ENCODE measurements around the gene ATAD3A. TPM values are rescaled to one million over a fixed set of nuclear protein-coding genes. Genes with fewer than 3 reads are reported as not detected.

The ATAD3A gene
- total RNA-seq, 1 experiment from 2014 or later, result 55.8 TPM

DNA sequence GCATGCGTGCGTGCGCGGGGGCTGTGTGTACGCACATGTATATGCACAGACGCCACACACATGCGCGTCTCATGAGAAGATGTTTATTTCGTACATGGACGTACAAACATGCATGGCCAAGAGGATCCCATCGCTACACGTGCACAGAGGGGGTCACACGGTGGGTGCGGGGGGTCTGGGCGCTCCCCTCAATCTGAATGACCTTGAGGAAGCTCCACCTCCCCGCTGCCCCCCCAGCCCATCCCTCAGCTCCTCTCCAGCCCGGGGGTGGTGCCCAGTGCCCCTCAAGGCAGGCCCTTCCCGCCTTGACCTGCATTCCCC lies 27.0 kb downstream of the ATAD3A start:
- Histone ChIP-seq H3K9me3 (ENCODE audit: control insufficient read depth, low read depth, low read length) (no peaks in the 10 kb centered on the region), H4K20me1 (ENCODE audit: control insufficient read depth, insufficient read depth, insufficient read length) (no peaks in the 10 kb centered on the region), H2BK20ac (ENCODE audit: low read depth, low read length, poor library complexity, severe bottlenecking) (no peak overlapping the region), H3K56ac (ENCODE audit: insufficient read length, low read depth, low read length) (no peak overlapping the region), H3K23ac (ENCODE audit: insufficient read length, low read depth, low read length) (no peak overlapping the region), H3K4me2 (ENCODE audit: insufficient read depth, insufficient read length, low read length) (peak overlapping the region; percentile 70), H3T11ph (ENCODE audit: low read length) (no peak overlapping the region), H3K79me2 (ENCODE audit: insufficient read depth, low read length) (no peaks in the 10 kb centered on the region), H2BK5ac (ENCODE audit: insufficient read length, low read length) (no peak overlapping the region), H2AK5ac (ENCODE audit: insufficient read length, low read length) (no peak overlapping the region), H3K4me1 (ENCODE audit: insufficient read depth, low read length) (no peaks in the 10 kb centered on the region), H2AFZ (ENCODE audit: low read length) (no peak overlapping the region), H3K27ac (ENCODE audit: insufficient read length, low read depth, low read length) (no peak overlapping the region), H2BK12ac (ENCODE audit: insufficient read length, low read depth, low read length) (no peak overlapping the region), H3K14ac (ENCODE audit: insufficient read depth, low read length) (no peak overlapping the region), H3K18ac (ENCODE audit: insufficient read length, low read depth, low read length) (no peak overlapping the region), H3K9ac (ENCODE audit: extremely low read depth, insufficient read length, low read length) (no peak overlapping the region), H3K23me2 (ENCODE audit: insufficient read length, low read depth, low read length, poor library complexity, severe bottlenecking) (peaks cover 7% of the 10 kb centered on the region), H2BK15ac (ENCODE audit: low read depth, low read length) (no peak overlapping the region), H4K8ac (replicated peaks; ENCODE audit: insufficient read length, low read depth, low read length) (no peak overlapping the region), H3K4ac (ENCODE audit: low read depth, low read length) (no peak overlapping the region), H2BK120ac (ENCODE audit: low read depth, low read length, poor library complexity, severe bottlenecking) (no peak overlapping the region), H3K79me1 (ENCODE audit: insufficient read depth, low read depth, low read length, poor library complexity, severe bottlenecking) (no peaks in the 10 kb centered on the region), H4K91ac (ENCODE audit: insufficient read length, low read depth, low read length) (no peak overlapping the region), H4K5ac (ENCODE audit: insufficient read length, low read depth, low read length) (no peak overlapping the region), H3K27me3 (ENCODE audit: insufficient read depth, low read length) (no peaks in the 10 kb centered on the region)
- H3K27ac Mint-ChIP-seq, result peak overlapping the region in 2 of 3 experiments; percentile 81 to 94; a peak in 3 of 7 replicates
- H3K4me1 Mint-ChIP-seq, result peaks cover 0 to 4% of the 10 kb centered on the region in 2 experiments; a peak in 2 of 4 replicates
- WGBS (ENCODE audit: extremely low coverage, insufficient read length, low lambda C conversion rate), result no CpG with 5 or more reads among the region's 18 CpGs
- no peaks in the 10 kb centered on the region; a peak in 1 of 5 replicates for H3K9me3 Mint-ChIP-seq
- no peaks in the 10 kb centered on the region for H3K27me3 Mint-ChIP-seq (ENCODE audit: low read depth)
- TF ChIP-seq, protein P1, sequence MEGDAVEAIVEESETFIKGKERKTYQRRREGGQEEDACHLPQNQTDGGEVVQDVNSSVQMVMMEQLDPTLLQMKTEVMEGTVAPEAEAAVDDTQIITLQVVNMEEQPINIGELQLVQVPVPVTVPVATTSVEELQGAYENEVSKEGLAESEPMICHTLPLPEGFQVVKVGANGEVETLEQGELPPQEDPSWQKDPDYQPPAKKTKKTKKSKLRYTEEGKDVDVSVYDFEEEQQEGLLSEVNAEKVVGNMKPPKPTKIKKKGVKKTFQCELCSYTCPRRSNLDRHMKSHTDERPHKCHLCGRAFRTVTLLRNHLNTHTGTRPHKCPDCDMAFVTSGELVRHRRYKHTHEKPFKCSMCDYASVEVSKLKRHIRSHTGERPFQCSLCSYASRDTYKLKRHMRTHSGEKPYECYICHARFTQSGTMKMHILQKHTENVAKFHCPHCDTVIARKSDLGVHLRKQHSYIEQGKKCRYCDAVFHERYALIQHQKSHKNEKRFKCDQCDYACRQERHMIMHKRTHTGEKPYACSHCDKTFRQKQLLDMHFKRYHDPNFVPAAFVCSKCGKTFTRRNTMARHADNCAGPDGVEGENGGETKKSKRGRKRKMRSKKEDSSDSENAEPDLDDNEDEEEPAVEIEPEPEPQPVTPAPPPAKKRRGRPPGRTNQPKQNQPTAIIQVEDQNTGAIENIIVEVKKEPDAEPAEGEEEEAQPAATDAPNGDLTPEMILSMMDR (conservative IDR thresholded peaks at IDR 0.05), result no peak
- H3K36me3 Mint-ChIP-seq (ENCODE audit: insufficient read depth in 1 of 3, low read depth in 3 of 3), result peaks cover 0 to 28% (median 24%) of the 10 kb centered on the region in 3 experiments; a peak in 6 of 7 replicates
- DNase-seq, result no peak
- peak overlapping the region; percentile 72 to 85 for H3K4me3 Mint-ChIP-seq
